HEK293 (cell line): ENCODE data around the gene ICAM3.

Experiments
- CTCF ChIA-PET: fragments of 350-600 bp; formaldehyde crosslinking; extraction: SDS; loops from one replicate; lab custom pipeline; 2021; ENCODE audit warnings: antibody characterized with exemption; lab: Yijun Ruan, JAX
- POLR2A ChIA-PET: fragments of 300-600 bp; formaldehyde crosslinking; extraction: SDS; loops from one replicate; lab custom pipeline; 2020; ENCODE audit warnings: antibody characterized with exemption, inconsistent platforms; lab: Yijun Ruan, JAX
- H3K27ac ChIP-seq: fragments of 200-500 bp; sonication (Bioruptor generic); 2 replicates; pipeline ENCODE4 v1.5.1; 2014; ENCODE audit warnings: low read depth, low read length, control low read depth, inconsistent platforms; ENCODE audit errors: extremely low read depth
- H3K36me3 ChIP-seq, 2 experiments: fragments of 200-500 bp in 1 of 2; sonication (Bioruptor generic) in 1 of 2; 1 replicate in 1 of 2; 2 replicates in 1 of 2; pipeline ENCODE4 v1.5.1; 2014 to 2017; ENCODE audit warnings: inconsistent platforms in 2 of 2, low read length in 2 of 2; ENCODE audit not compliant: control insufficient read depth in 2 of 2, insufficient read depth in 1 of 2
- H3K4me1 ChIP-seq: fragments of 200-500 bp; sonication (Bioruptor generic); 2 replicates; pipeline ENCODE4 v1.5.1; 2014; ENCODE audit warnings: mild to moderate bottlenecking, low read length, inconsistent platforms; ENCODE audit not compliant: control insufficient read depth, insufficient read depth
- H3K4me3 ChIP-seq: 2 replicates; pipeline ENCODE4 v1.5.1; 2011; ENCODE audit warnings: low read depth, mild to moderate bottlenecking, control low read depth, low read length, moderate library complexity
- H3K9me3 ChIP-seq: fragments of 200-500 bp; sonication (Bioruptor generic); 2 replicates; pipeline ENCODE4 v1.5.1; 2014; ENCODE audit warnings: low read depth, low read length, inconsistent platforms; ENCODE audit not compliant: control insufficient read depth, insufficient read depth
- EGR2 ChIP-seq: fragments of 450-650 bp; formaldehyde crosslinking; IDR thresholded peaks from 2 replicates; pipeline ENCODE4 v1.5.1; 2016; ENCODE audit warnings: low read depth, missing biosample characterization, missing genetic modification characterization
- GLIS1 ChIP-seq: fragments of 450-650 bp; formaldehyde crosslinking; IDR thresholded peaks from 2 replicates; pipeline ENCODE4 v1.5.1; 2016; ENCODE audit warnings: missing biosample characterization, missing genetic modification characterization
- KLF16 ChIP-seq: fragments of 450-650 bp; formaldehyde crosslinking; IDR thresholded peaks from 2 replicates; pipeline ENCODE4 v1.5.1; 2017; ENCODE audit warnings: missing biosample characterization, missing genetic modification characterization
- KLF17 ChIP-seq: fragments of 450-650 bp; formaldehyde crosslinking; IDR thresholded peaks from 2 replicates; pipeline ENCODE4 v1.5.1; 2016; ENCODE audit warnings: missing biosample characterization, missing genetic modification characterization
- KLF8 ChIP-seq: fragments of 450-650 bp; formaldehyde crosslinking; IDR thresholded peaks from 2 replicates; pipeline ENCODE4 v1.5.1; 2016; ENCODE audit warnings: missing biosample characterization, missing genetic modification characterization
- KLF9 ChIP-seq: fragments of 450-650 bp; formaldehyde crosslinking; IDR thresholded peaks from 2 replicates; pipeline ENCODE4 v1.5.1; 2016; ENCODE audit warnings: missing biosample characterization, missing genetic modification characterization, low read depth
- PATZ1 ChIP-seq: fragments of 450-650 bp; formaldehyde crosslinking; IDR thresholded peaks from 2 replicates; pipeline ENCODE4 v1.5.1; 2016; ENCODE audit warnings: missing biosample characterization, missing genetic modification characterization
- PRDM10 ChIP-seq: fragments of 450-650 bp; formaldehyde crosslinking; IDR thresholded peaks from 2 replicates; pipeline ENCODE4 v1.5.1; 2016; ENCODE audit warnings: missing biosample characterization, missing genetic modification characterization
- ZBTB8A ChIP-seq: fragments of 450-650 bp; formaldehyde crosslinking; IDR thresholded peaks from 2 replicates; pipeline ENCODE4 v1.5.1; 2016; ENCODE audit warnings: missing biosample characterization, missing genetic modification characterization
- ZNF132 ChIP-seq: fragments of 450-650 bp; formaldehyde crosslinking; IDR thresholded peaks from 2 replicates; pipeline ENCODE4 v1.5.1; 2017; ENCODE audit warnings: missing biosample characterization, missing genetic modification characterization, borderline replicate concordance
- ZNF174 ChIP-seq: fragments of 450-650 bp; formaldehyde crosslinking; IDR thresholded peaks from 2 replicates; pipeline ENCODE4 v1.5.0; 2017; ENCODE audit warnings: missing biosample characterization, mild to moderate bottlenecking, missing genetic modification characterization
- ZNF214 ChIP-seq: fragments of 450-650 bp; formaldehyde crosslinking; IDR thresholded peaks from 2 replicates; pipeline ENCODE4 v1.5.1; 2017; ENCODE audit warnings: missing biosample characterization, mild to moderate bottlenecking, missing genetic modification characterization, borderline replicate concordance
- ZNF280C ChIP-seq: fragments of 450-650 bp; formaldehyde crosslinking; IDR thresholded peaks from 2 replicates; pipeline ENCODE4 v1.5.1; 2016; ENCODE audit warnings: missing biosample characterization, missing genetic modification characterization
- ZNF335 ChIP-seq: fragments of 450-650 bp; formaldehyde crosslinking; conservative IDR thresholded peaks from 2 replicates; pipeline ENCODE4 v1.5.1; 2016; ENCODE audit warnings: missing biosample characterization, missing genetic modification characterization
- ZNF341 ChIP-seq: fragments of 450-650 bp; formaldehyde crosslinking; IDR thresholded peaks from 2 replicates; pipeline ENCODE4; 2016; ENCODE audit warnings: low read depth, missing biosample characterization, missing genetic modification characterization
- ZNF391 ChIP-seq: fragments of 450-650 bp; formaldehyde crosslinking; IDR thresholded peaks from 2 replicates; pipeline ENCODE4 v1.5.1; 2016; ENCODE audit warnings: low read depth, missing biosample characterization, missing genetic modification characterization, borderline replicate concordance
- ZNF529 ChIP-seq: fragments of 450-650 bp; formaldehyde crosslinking; IDR thresholded peaks from 2 replicates; pipeline ENCODE4 v1.5.1; 2017; ENCODE audit warnings: missing genetic modification characterization, missing biosample characterization; ENCODE audit not compliant: insufficient replicate concordance
- ZNF660 ChIP-seq: fragments of 450-650 bp; IDR thresholded peaks from 2 replicates; pipeline ENCODE4 v1.5.1; 2018; ENCODE audit warnings: missing biosample characterization, mild to moderate bottlenecking, missing genetic modification characterization
- ZNF76 ChIP-seq: fragments of 450-650 bp; formaldehyde crosslinking; IDR thresholded peaks from 2 replicates; pipeline ENCODE4; 2016; ENCODE audit warnings: low read depth, missing biosample characterization, missing genetic modification characterization, borderline replicate concordance
- ZNF776 ChIP-seq: fragments of 450-650 bp; formaldehyde crosslinking; IDR thresholded peaks from 2 replicates; pipeline ENCODE4 v1.5.0; 2017; ENCODE audit warnings: missing biosample characterization, missing genetic modification characterization, borderline replicate concordance
- ZNF777 ChIP-seq: fragments of 450-650 bp; formaldehyde crosslinking; IDR thresholded peaks from 2 replicates; pipeline ENCODE4 v1.5.1; 2017; ENCODE audit warnings: missing biosample characterization, missing genetic modification characterization, borderline replicate concordance
- ZSCAN18 ChIP-seq: fragments of 450-650 bp; formaldehyde crosslinking; IDR thresholded peaks from 2 replicates; pipeline ENCODE4 v1.5.1; 2016; ENCODE audit warnings: missing biosample characterization, missing genetic modification characterization
- ZSCAN23 ChIP-seq: fragments of 450-650 bp; formaldehyde crosslinking; IDR thresholded peaks from 2 replicates; pipeline ENCODE4 v1.5.1; 2016; ENCODE audit warnings: missing biosample characterization, missing genetic modification characterization

The ICAM3 gene

GRCh38 chr19:10291554-10292205 lies 47.7 kb downstream of the ICAM3 start (continued):
- TF ChIP-seq ZNF391 (0 out of 2 replicates have a peak, but pooled peaks have one; percentile 35), ZNF660 (tag by site-specific recombination) (no peak), ZNF776 (no peak)

GRCh38 chr19:10290876-10291553 lies 48.4 kb downstream of the ICAM3 start:
- H3K36me3 ChIP-seq: peaks cover 0 to 5% of the 10 kb centered on the region in 2 experiments; a peak in 1 of 3 replicates
- H3K4me3 ChIP-seq: peak overlapping the region; percentile 41
- H3K9me3 ChIP-seq: no peaks in the 10 kb centered on the region
- peaks cover 4% of the 10 kb centered on the region; the same call in 1 of the 2 replicates for H3K4me1 ChIP-seq
- CTCF ChIA-PET: interaction anchor here (0.6 to 1.9 kb wide), 4 partner anchors 30 to 63 kb away, joined by 3 to 6 read pairs (median 4); no protein-coding TSS in a partner anchor
- H3K27ac ChIP-seq: peak overlapping the region; percentile 6; the same call in 1 of the 2 replicates
- POLR2A ChIA-PET: interaction anchor here (0.5 to 2.0 kb wide), 11 partner anchors 20 to 371 kb away, joined by 3 to 13 read pairs (median 4); partner anchors contain the start of genes ICAM1, RAVER1 and TYK2
- TF ChIP-seq KLF17 (tag by site-specific recombination) (peak; percentile 45; the same call in 1 of the 2 replicates), ZSCAN23 (tag by site-specific recombination) (no peak), ZNF777 (tag by site-specific recombination) (no peak), ZBTB8A (tag by site-specific recombination) (0 out of 2 replicates have a peak, but pooled peaks have one; percentile 17), ZNF214 (no peak), PRDM10 (tag by site-specific recombination) (peak; percentile 48; the same call in 1 of the 2 replicates), ZNF132 (tag by site-specific recombination) (no peak), ZNF76 (peak; percentile 39; the same call in 1 of the 2 replicates), KLF16 (tag by site-specific recombination) (peak; percentile 50; the same call in 1 of the 2 replicates), ZNF174 (tag by site-specific recombination) (no peak), ZNF529 (no peak), PATZ1 (tag by site-specific recombination) (peak; percentile 50), KLF9 (peak; percentile 78), ZNF335 (tag by site-specific recombination) (peak; percentile 65), ZSCAN18 (no peak), ZNF280C (no peak), EGR2 (tag by site-specific recombination) (0 out of 2 replicates have a peak, but pooled peaks have one; percentile 8), GLIS1 (tag by site-specific recombination) (peak; percentile 82), KLF8 (tag by site-specific recombination) (peak; percentile 17; the same call in 1 of the 2 replicates), ZNF341 (tag by site-specific recombination) (peak; percentile 77; the same call in 1 of the 2 replicates)
